Heart left ventricle (tissue), 16 donors: ENCODE data around the gene PCP4L1. TPM values are rescaled to one million over a fixed set of nuclear protein-coding genes. Genes with fewer than 3 reads are reported as not detected.

Experiments
- ATAC-seq, 4 donors: fragments of 200-7000 bp; cut with Tn5 transposase; one replicate each; pipeline ENCODE4 v1.9.1; 2020 to 2022; ENCODE audit warnings: moderate library complexity in 4 of 4, mild to moderate bottlenecking in 3 of 4, moderate number of reproducible peaks in 1 of 4
- DNase-seq, 5 donors: peaks; one replicate each; pipeline ENCODE4 v3.0.0-alpha.2; 2020
- H3K27ac ChIP-seq, 12 donors: fragments of 200-600 bp; sonication (generic) in 4 of 12; one replicate each; pipeline versions ENCODE4 v1.5.0 to v1.8.0; 2016 to 2022; ENCODE audit warnings: mild to moderate bottlenecking in 2 of 12
- H3K27me3 ChIP-seq, 9 donors: fragments of 200-600 bp; sonication (generic) in 2 of 9; one replicate each; pipeline versions ENCODE4 v1.5.1 to v1.8.0; 2016 to 2022; ENCODE audit warnings: mild to moderate bottlenecking in 3 of 9
- H3K36me3 ChIP-seq, 9 donors: fragments of 200-600 bp; sonication (generic) in 2 of 9; one replicate each; pipeline versions ENCODE4 v1.5.0 to v1.8.0; 2018 to 2022; ENCODE audit warnings: mild to moderate bottlenecking in 2 of 9
- H3K4me1 ChIP-seq, 12 donors: fragments of 200-600 bp; sonication (generic) in 4 of 12; one replicate each; pipeline versions ENCODE4 v1.5.0 to v1.8.0; 2016 to 2022; ENCODE audit warnings: mild to moderate bottlenecking in 3 of 12
- H3K4me3 ChIP-seq, 12 donors: fragments of 200-600 bp; sonication (generic) in 4 of 12; one replicate each; pipeline versions ENCODE4 v1.5.0 to v1.8.0; 2017 to 2022; ENCODE audit warnings: mild to moderate bottlenecking in 9 of 12, moderate library complexity in 4 of 12
- H3K9me3 ChIP-seq, 12 donors: fragments of 200-600 bp; sonication (generic) in 4 of 12; one replicate each; pipeline versions ENCODE4 v1.5.0 to v1.8.0; 2016 to 2022; ENCODE audit warnings: mild to moderate bottlenecking in 1 of 12
- CTCF ChIP-seq, 12 donors: fragments of 200-600 bp; sonication (generic) in 4 of 12; IDR thresholded peaks; one replicate each; pipeline versions ENCODE4 v1.5.0 to v1.8.0; 2018 to 2022; ENCODE audit warnings: antibody characterized with exemption in 12 of 12, mild to moderate bottlenecking in 5 of 12
- POLR2A ChIP-seq, 2 donors: fragments of 450-650 bp; IDR thresholded peaks; one replicate each; pipeline ENCODE4 v1.6.1; 2017; ENCODE audit warnings: antibody characterized with exemption in 2 of 2, mild to moderate bottlenecking in 2 of 2, moderate library complexity in 2 of 2
- whole genome bisulfite sequencing, 4 donors: extraction: QIAGEN DNeasy Blood & Tissue Kit in 2 of 4; methylation state at CpG; one replicate each; pipeline versions ENCODE4 v1.1.5 to v1.1.7; 2013 to 2018; 5-methylcytosine and 5-hydroxymethylcytosine counted together
- intact Hi-C, 10 donors: fragments of 100-400 bp; cut with DNase I; formaldehyde crosslinking; loops; one replicate each; pipeline versions ENCODE4 v1.11.1 to v1.14.2; 2022
- polyA plus RNA-seq, 2 donors: library from polyadenylated mRNA; stranded (reverse); fragments of 200-250 nt; gene quantifications; one replicate each; pipeline ENCODE4 v1.2.3, GENCODE V29; 2013
- total RNA-seq, 9 donors: library from RNA; depleted of rRNA in 2 of 9; stranded (reverse); fragments of >200 nt in 2 of 9; fragmentation: NEBNext Ultra II Directional in 3 of 9; extraction: Animal tissue kit (Norgen Biotek cat#: 25700) in 3 of 9; gene quantifications; one replicate each; pipeline versions ENCODE4 v1.1.0 to v1.2.4, GENCODE V29; 2016 to 2023
- donor health status: ischemic (EF 13 %, LVEDD 7.1; RV severe dilation, severe dysfunction).
- donor health status: healthy with polysubstance abuse.
- donor health status: DM: no; HTN: yes; CAD: no.
- donor health status: DM: no; HTN: no; CAD: no.
- donor health status: ischemic (EF 25% LVEDD 6.9; RV normal size, moderate dysfunction).
- donor health status: ischemic (EF 25% LVEDD 5.7; RV mildly dilated, moderate dysfunction).
- donor health status: healthy.
- donor health status: DM: yes; HTN: yes; CAD: no.
- donor health status: ischemic (EF 35%, LVEDD 5.7; RV mildly dilated, moderate dysfunction).
- donor health status: nonischemic (EF 11% LVEDD 7.7; RV severe dilation, severe dysfunction).
- donor health status: DM: yes; HTN: yes; CAD: no.
- donor health status: PGD.
- donor health status: ischemic (EF 29% LVEDD 5.4; RV normal size, mild dysfunction).
- donor health status: nonischemic (EF 23%, LVEDD 6.1; RV moderate dilation, normal function).

Gene PCP4L1
- total and polyA plus RNA-seq, 11 donors, result 0.19 to 0.62 (median 0.46) TPM; not detected in 1

- Histone ChIP-seq H3K9me3 (no peaks in the 10 kb centered on the region), H3K27ac (peak overlapping the region in 1 of 12 donors; percentile 96), H3K27me3 (no peaks in the 10 kb centered on the region), H3K4me3 (peak overlapping the region in 1 of 12 donors; percentile 63), H3K4me1 (peaks cover 0 to 27% (median 0%) of the 10 kb centered on the region in 12 donors), H3K36me3 (peaks cover 2 to 36% (median 15%) of the 10 kb centered on the region in 9 donors)
- no peak for TF ChIP-seq POLR2A (IDR thresholded peaks at IDR 0.05)
- no peak for TF ChIP-seq CTCF (IDR thresholded peaks at IDR 0.05)
- 77 to 89% (median 82%) methylated on average over 4 to 8 of the region's 8 CpGs for WGBS, 4 donors
- ATAC-seq (no peak), DNase-seq (no peak)
- intact Hi-C loops, result no loop called here
Observed at GRCh38 chr1:161218301-161219077, 40.1 kb upstream of the PCP4L1 start.

- H3K27me3 ChIP-seq, result no peaks in the 10 kb centered on the region
- DNase-seq (no peak), ATAC-seq (no peak)
- H3K9me3 ChIP-seq, result no peaks in the 10 kb centered on the region
- H3K4me3 ChIP-seq, result no peak overlapping the region
- no peak for TF ChIP-seq CTCF (IDR thresholded peaks at IDR 0.05)
- no peak for TF ChIP-seq POLR2A (IDR thresholded peaks at IDR 0.05)
- 92 to 95% (median 93%) methylated on average over 5 of the region's 5 CpGs for WGBS, 4 donors
- H3K4me1 ChIP-seq, result peaks cover 0 to 23% (median 0%) of the 10 kb centered on the region in 12 donors
- H3K36me3 ChIP-seq, result peaks cover 0 to 28% (median 7%) of the 10 kb centered on the region in 9 donors
- intact Hi-C loops, result no loop called here
- no peak overlapping the region for H3K27ac ChIP-seq
Observed at GRCh38 chr1:161219078-161219892, 39.3 kb upstream of the PCP4L1 start.

GRCh38 chr1:161220002-161220401 is 38.5 kb upstream of the PCP4L1 start:
- ATAC-seq (no peak), DNase-seq (no peak)
- H3K4me3 ChIP-seq, result no peak overlapping the region
- intact Hi-C loops, result loop anchor here in 1 of 10 donors (10.0 kb wide), 1 partner anchor 95 kb away; the partner anchor contains the start of gene SDHC
- no peak for TF ChIP-seq CTCF (IDR thresholded peaks at IDR 0.05)
- no peak for TF ChIP-seq POLR2A (IDR thresholded peaks at IDR 0.05)
- H3K27ac ChIP-seq, result no peak overlapping the region
- H3K36me3 ChIP-seq, result peaks cover 0 to 22% (median under 1%) of the 10 kb centered on the region in 9 donors
- 83 to 92% (median 87%) methylated on average over 5 of the region's 5 CpGs for WGBS, 4 donors
- peaks cover 0 to 24% (median 1%) of the 10 kb centered on the region in 12 donors for H3K4me1 ChIP-seq
- no peaks in the 10 kb centered on the region for H3K27me3 ChIP-seq
- no peaks in the 10 kb centered on the region for H3K9me3 ChIP-seq
